Measurements from ENCODE around the gene CBS. TPM values are rescaled to one million over a fixed set of nuclear protein-coding genes. Genes with fewer than 3 reads are reported as not detected.
"Not testable (repeated sequence)": the region's sequence is repeated elsewhere in the genome, so short reads cannot be mapped to it uniquely, and the experiment has no call there.

Gene CBS
- total RNA-seq, 4 donors from 2014 or later, result 9.7 to 27.2 (median 19.0) TPM

DNA sequence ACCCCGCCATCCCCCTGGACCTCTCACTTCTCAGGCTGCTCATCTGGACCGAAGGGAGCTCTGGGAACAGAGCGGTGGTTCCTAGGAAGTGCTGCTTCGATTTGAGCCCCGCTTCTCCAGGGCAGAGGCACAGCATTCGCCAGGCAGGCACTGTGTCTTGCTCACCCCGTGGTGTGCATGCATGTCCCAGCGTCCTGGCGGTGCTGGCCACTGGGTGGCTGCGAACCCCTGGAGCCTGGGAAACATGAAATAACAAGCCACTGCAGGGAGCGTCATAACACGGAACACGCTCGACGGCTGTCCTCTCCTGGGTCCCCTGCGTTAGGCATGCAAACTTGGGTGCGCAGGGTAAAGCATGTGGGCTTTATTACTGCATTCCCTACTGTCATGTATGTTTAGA is 13.8 kb upstream of the CBS start:
- not testable (repeated sequence) for H3K27ac ChIP-seq, H3K27me3 ChIP-seq, H3K4me1 ChIP-seq, H3K9me3 ChIP-seq, H3K36me3 ChIP-seq, ATAC-seq, H3K4me3 ChIP-seq
- WGBS, 2 donors (ENCODE audit: low coverage in 1 of 2), result no CpG with 5 or more reads among the region's 17 CpGs

DNA sequence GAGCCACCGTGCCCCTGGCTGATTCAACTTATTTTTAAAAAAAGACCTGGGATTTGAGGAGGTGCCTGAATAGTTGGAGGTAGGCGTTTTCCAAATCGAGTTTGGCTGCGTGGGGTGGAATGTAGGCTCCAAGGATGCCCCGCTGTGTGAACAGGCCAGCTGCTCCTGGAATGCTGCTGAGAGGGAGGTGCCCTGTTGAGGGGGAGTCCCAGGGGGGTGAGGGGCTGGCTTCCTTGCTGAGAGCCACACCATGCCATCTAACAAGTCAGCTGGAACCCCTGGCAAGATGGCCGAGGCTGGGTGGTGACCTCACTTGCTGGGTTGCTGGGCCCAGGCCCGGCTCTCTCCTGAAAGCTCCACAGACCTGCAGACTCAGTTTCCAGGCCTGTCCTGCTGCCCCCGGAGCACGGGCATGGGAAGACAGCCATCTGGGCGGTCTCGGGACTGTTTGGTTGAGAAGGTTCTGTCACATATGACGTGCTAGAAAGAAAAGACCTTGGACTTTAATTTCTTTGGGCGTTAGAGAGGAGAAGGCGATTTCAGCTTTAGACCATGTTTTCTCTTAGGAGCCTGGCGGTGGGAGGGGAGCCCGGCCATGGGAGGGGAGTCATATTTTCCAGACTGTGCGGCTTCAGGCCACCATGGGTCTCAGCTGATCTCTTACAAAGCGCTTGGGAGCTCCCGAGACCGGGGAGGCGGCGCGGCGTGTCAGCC is 7.1 kb upstream of the CBS start:
- not testable (repeated sequence) for ATAC-seq, H3K4me1 ChIP-seq, H3K27ac ChIP-seq, H3K27me3 ChIP-seq, H3K9me3 ChIP-seq, H3K36me3 ChIP-seq, H3K4me3 ChIP-seq
- no CpG with 5 or more reads among the region's 24 CpGs for WGBS, 2 donors (ENCODE audit: low coverage in 1 of 2)

DNA sequence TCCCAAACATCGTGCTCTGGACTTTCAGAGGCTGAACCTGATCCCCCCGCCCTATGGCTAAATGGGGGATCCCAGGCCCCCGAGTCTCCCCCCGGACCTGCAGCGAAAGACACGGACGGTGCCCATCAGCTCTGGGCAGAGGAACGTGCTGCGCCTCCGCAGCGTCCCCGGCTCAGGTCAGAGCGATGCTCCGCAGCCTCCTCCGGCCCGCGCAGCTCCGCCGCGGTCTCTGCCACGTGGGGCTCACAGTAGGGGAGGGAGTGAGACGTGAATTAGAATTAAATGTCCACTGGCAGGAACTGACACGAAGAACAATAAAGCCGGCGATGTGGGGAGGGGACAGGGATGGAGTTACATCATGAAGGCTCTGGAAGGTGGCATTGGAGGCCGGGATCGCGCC is 1.0 kb upstream of the CBS start:
- H3K9me3 ChIP-seq, H3K4me3 ChIP-seq, H3K4me1 ChIP-seq, H3K27ac ChIP-seq, H3K27me3 ChIP-seq, H3K36me3 ChIP-seq: not testable (repeated sequence)
- ATAC-seq, result peak; percentile 43
- no CpG with 5 or more reads among the region's 28 CpGs for WGBS, 2 donors (ENCODE audit: low coverage in 1 of 2)

DNA sequence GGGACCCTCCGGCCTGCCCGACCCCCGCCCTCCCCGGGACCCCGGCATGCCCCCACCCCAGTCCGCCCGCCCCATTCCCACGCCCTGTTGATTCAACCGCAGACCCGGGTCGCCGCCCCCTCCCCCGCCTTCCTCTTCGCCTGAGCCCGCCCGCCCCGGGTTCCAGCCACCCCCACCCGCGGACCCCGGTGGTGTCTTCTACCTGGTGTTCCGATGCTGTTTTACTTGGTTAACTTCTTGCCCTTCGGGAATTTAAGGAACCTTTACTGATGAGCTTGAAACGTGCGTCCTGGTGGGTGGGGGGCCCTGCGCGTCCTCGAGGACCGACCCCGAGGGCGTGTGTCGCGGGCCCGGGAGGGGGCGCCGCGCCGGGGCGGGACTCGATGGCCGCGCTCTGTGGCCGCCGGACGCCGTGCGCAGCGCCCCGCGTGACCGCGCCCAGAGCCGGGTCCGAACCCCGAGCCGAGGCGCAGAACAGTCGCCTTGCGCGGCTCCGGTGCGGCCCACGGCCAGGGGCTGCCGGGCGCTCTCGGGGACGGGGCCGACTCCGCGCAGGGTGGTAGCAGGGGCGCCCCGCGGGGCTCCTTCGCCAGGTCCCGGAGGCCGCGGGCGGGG is 495 bp upstream of the CBS start:
- H3K4me1 ChIP-seq, H3K36me3 ChIP-seq, H3K4me3 ChIP-seq, H3K27me3 ChIP-seq, H3K27ac ChIP-seq, H3K9me3 ChIP-seq, ATAC-seq: not testable (repeated sequence)
- no CpG with 5 or more reads among the region's 77 CpGs for WGBS, 2 donors (ENCODE audit: low coverage in 1 of 2)

DNA sequence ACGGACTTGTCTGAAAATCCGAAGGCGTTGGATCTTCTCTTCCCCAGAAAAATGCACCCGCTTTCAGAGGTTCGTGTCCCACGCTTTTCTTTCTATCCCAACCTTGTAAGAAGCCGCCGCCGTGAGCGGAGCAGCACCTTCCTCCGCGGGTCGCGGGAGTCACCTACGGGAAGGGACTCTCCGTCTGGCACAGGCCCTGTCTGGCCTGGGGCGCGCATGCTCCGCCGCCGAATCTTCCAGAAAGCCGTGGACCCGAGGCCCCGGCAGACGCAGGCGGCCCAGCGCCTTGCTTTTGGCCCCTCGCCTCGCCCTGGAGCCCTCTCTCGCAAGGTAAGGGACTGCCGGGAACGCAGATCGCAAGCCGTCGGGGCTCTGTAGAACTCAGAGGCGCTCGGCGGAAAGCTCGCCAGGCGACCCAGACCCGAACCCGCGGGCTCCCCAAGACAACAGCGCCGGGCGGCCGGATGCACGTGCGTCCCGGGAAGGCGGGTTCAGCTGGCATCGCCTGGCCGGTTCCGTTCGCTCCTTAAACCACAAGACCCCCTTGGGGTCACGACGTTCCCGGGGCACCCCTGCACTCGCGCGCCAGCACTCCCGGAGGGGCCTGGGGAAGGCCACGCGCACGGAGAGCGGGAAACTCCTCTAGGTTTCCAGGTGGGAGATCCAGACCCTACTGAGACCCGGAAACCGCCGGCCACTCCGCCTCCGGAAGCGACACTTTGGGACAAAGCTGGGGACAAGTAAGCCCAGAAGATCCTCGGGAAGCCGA is 1.1 kb downstream of the CBS start:
- not testable (repeated sequence) for H3K36me3 ChIP-seq, ATAC-seq, H3K4me3 ChIP-seq, H3K4me1 ChIP-seq, H3K9me3 ChIP-seq, H3K27me3 ChIP-seq, H3K27ac ChIP-seq
- no CpG with 5 or more reads among the region's 74 CpGs for WGBS, 2 donors (ENCODE audit: low coverage in 1 of 2)

DNA sequence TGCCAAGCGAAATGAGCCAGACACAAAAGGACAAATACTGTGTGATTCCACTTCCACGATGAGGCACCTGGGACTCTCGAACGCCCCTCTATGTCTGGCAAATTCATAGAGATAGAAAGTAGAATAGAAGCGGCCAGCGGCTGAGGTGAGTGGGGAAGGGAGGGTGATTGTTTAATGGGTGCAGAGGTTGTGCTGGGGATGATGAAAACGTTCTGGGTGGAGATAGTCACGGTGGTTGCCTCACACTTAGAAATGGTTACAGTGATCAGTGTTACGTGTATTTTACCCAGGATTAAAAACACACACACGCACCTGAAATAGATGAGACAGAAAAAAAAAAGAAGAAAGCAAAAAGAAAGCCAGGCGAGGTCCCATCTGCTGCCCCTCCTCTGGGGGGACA is 2.9 kb downstream of the CBS start:
- not testable (repeated sequence) for H3K27ac ChIP-seq, H3K36me3 ChIP-seq, H3K4me1 ChIP-seq, H3K9me3 ChIP-seq, H3K4me3 ChIP-seq, H3K27me3 ChIP-seq, ATAC-seq
- no CpG with 5 or more reads among the region's 11 CpGs for WGBS, 2 donors (ENCODE audit: low coverage in 1 of 2)

DNA sequence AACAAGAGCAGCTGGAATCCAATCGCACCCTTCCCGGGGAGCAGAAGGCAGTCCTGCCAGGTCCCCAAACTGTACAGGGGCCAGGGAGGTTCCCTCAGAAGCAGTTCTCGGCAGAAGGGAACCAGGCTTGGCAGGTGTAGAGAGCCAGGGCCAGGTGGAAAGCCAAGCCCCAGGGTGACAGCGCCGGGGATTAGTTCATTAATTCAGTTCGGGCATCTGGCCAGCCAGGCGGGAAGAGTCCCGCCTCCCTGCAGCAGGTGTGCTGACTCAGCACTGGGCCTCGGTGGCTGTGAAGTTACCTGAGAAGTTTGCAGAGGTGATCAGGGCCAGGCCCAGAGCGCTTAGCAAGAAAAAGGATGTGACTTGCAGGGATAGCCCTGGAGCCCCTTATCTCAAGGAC is 6.0 kb downstream of the CBS start:
- not testable (repeated sequence) for H3K27me3 ChIP-seq, H3K4me3 ChIP-seq, H3K4me1 ChIP-seq, ATAC-seq, H3K9me3 ChIP-seq, H3K36me3 ChIP-seq, H3K27ac ChIP-seq
- no CpG with 5 or more reads among the region's 10 CpGs for WGBS, 2 donors (ENCODE audit: low coverage in 1 of 2)

DNA sequence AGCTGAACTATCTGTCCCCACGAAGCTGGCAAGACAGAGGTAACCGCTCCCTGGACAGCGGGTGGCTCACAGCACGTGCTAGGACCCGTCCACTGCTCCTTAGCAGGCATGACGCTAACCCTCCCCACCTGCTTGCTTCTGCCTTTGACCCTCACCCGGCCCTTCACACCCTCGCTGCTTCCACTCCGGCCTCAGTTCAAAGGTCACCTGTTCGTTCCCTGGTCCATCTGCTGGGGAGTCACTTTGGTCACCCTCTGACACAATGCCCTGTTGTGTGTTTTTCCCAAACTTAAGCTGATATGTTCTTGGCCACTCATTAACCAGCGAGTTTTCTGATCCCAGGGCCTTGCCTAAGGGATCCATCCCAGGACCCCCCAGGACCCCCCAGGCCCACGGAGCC is 7.6 kb downstream of the CBS start:
- no CpG with 5 or more reads among the region's 12 CpGs for WGBS, 2 donors (ENCODE audit: low coverage in 1 of 2)
- H3K27me3 ChIP-seq, H3K9me3 ChIP-seq: not testable (repeated sequence)

DNA sequence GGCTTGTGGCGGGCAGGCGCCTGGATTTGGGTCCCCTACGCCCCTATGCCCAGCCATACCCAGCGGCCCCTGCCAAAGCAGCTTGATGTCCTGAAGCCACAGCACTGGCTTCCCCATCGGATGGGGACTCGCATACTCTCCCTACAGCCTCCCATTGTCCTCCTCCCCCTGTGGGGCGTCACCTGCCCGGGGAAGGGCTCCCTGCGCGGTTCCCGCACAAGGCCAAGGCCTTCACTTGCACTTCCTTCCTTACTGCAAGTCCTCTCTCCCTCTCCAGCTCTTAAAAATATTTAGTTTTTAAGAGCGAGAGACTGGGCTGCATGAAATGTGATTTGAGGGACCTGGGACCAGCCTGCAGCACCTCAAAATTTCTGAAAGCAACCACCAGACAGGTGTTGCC is 8.9 kb downstream of the CBS start:
- H3K4me3 ChIP-seq, H3K36me3 ChIP-seq, H3K27ac ChIP-seq, H3K9me3 ChIP-seq, H3K27me3 ChIP-seq, H3K4me1 ChIP-seq, ATAC-seq: not testable (repeated sequence)
- no CpG with 5 or more reads among the region's 12 CpGs for WGBS, 2 donors (ENCODE audit: low coverage in 1 of 2)

More for the DNA sequence above, 7.6 kb downstream of the CBS start:
- H3K27ac ChIP-seq, H3K36me3 ChIP-seq, ATAC-seq, H3K4me1 ChIP-seq, H3K4me3 ChIP-seq: not testable (repeated sequence)

DNA sequence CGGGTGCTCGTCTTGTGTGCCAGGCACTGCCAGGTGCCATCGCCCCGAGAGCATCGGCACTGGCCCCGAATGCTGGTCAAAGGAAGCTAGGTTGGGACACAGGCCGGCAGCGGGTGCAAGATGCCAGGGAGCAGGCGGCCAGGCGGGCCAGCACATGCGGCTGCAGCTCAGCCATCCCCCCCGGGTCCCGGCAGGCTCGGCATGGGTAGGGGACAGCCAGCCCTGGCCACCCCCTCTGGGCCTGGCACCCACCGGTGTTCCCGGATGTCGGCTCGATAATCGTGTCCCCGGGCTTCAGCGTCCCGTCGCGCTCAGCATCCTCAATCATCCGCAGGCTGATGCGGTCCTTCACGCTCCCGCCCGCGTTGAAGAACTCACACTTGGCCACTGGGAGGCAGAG is 9.6 kb downstream of the CBS start:
- H3K27me3 ChIP-seq, H3K27ac ChIP-seq, H3K36me3 ChIP-seq, H3K4me3 ChIP-seq, H3K4me1 ChIP-seq, H3K9me3 ChIP-seq, ATAC-seq: not testable (repeated sequence)
- WGBS, 2 donors (ENCODE audit: low coverage in 1 of 2), result no CpG with 5 or more reads among the region's 30 CpGs

DNA sequence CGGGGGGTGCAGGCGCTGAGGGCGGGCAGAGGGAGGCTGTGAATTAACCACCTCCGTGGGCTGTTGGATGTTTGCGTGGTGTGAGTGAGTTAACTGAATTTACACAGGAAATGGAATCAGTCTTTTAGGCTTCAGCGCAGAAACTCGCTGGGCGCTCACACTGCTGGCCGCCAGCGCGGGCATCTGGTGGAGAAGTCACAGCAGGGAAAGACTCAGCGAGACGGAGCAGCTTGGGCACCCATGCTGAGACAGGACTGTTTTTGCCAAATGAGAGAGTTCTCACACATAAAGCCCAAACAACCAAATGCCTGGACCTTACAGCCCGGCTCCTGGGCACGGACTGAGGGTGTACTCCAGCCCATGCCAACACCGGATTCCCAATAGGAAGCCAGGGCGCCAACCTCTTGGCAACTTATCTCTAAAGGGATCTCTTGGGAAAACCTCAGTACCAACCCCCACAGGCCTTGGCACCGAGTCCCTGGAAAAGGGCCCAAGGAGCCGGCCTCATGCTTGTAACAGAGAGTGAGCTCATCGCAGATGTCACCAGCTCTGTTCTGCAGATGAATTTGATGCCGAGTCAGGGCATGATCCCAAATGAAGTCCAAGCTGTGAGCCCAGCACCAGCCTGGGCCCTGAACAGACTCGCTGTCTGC is 11.2 kb downstream of the CBS start:
- not testable (repeated sequence) for H3K4me3 ChIP-seq, H3K9me3 ChIP-seq, H3K27ac ChIP-seq, H3K4me1 ChIP-seq, H3K36me3 ChIP-seq, H3K27me3 ChIP-seq
- no CpG with 5 or more reads among the region's 22 CpGs for WGBS, 2 donors (ENCODE audit: low coverage in 1 of 2)
- ATAC-seq, result peak; percentile 31

DNA sequence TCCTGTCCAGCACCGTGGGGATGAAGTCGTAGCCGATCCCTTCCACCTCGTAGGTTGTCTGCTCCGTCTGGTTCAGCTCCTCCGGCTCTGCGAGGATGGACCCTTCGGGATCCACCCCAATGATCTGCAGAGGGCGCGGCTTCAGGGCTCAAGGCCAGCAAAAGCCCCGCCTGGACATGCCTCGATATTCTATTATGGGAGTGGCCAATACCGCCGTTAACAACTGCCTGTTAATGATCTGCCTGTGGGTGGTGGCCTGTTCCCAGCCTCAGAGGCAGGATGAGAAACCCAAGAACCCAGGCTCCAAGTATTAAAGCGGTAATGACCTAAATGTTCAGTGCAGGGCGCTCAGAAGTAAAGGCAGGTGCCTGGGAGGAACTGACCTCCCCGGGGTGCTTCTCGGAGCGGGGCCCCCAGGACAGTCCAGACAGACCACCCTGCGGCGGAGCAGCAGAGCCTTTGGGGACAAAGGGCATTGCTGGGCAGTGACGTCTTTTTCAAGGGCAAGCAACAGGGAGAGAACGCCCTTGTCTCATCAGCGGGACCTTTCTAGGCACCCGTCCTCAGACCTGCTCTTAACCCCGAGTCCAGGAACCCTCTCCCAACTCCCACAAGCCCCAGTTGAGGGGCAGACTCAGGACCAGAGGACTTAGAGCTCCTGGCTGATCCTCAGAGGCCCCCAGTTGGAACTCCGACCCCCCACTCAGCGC is 12.5 kb downstream of the CBS start:
- H3K27me3 ChIP-seq, H3K27ac ChIP-seq, H3K9me3 ChIP-seq, ATAC-seq, H3K36me3 ChIP-seq, H3K4me1 ChIP-seq, H3K4me3 ChIP-seq: not testable (repeated sequence)
- WGBS, 2 donors (ENCODE audit: low coverage in 1 of 2), result no CpG with 5 or more reads among the region's 28 CpGs

DNA sequence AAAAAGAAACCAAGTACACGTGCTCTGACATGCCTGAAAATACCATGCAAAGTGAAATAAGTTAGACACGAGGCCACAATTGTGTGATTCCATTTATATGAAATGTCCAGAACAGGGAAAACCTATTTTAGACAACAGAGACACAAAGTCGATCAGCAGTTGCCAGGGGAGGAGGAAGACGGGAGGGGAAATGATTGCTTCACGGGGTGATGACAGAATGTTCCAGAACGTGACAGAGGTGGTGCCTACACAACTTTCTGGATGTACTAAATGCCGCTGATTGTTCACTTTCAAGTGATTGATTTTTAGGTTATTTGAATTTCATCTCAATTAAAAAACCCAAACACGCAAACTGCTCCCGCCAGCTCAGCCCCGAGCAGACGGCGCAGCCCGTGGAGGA is 22.5 kb downstream of the CBS start:
- H3K9me3 ChIP-seq, ATAC-seq, H3K36me3 ChIP-seq, H3K27me3 ChIP-seq, H3K4me3 ChIP-seq, H3K4me1 ChIP-seq, H3K27ac ChIP-seq: not testable (repeated sequence)
- no CpG with 5 or more reads among the region's 13 CpGs for WGBS, 2 donors (ENCODE audit: low coverage in 1 of 2)

Measured in gastroesophageal sphincter (tissue), 4 donors.